Smooth muscle cell (in vitro differentiated cells): ENCODE measurements around the gene PRSS12. TPM values are rescaled to one million over a fixed set of nuclear protein-coding genes. Genes with fewer than 3 reads are reported as not detected.

Experiments used
- DNase-seq: peaks from one replicate; lab custom pipeline; 2025; ENCODE audit not compliant: unreplicated experiment; lab: John Stamatoyannopoulos, UW
- H2AFZ ChIP-seq: fragments of 200-600 bp; sonication (generic); 2 replicates; pipeline ENCODE4 v1.6.0; 2016; ENCODE audit warnings: antibody characterized with exemption, low read depth, mild to moderate bottlenecking
- H3F3A ChIP-seq: fragments of 200-600 bp; sonication (generic); 2 replicates; pipeline ENCODE4 v1.6.0; 2017; ENCODE audit warnings: antibody characterized with exemption, low read depth
- H3K27ac ChIP-seq: fragments of 200-600 bp; sonication (generic); 2 replicates; pipeline ENCODE4 v1.5.1; 2016; ENCODE audit warnings: low read depth, mild to moderate bottlenecking
- H3K27me3 ChIP-seq: fragments of 200-600 bp; sonication (generic); 2 replicates; pipeline ENCODE4 v1.6.1; 2016; ENCODE audit warnings: low read depth, mild to moderate bottlenecking
- H3K36me3 ChIP-seq: fragments of 200-600 bp; sonication (generic); 2 replicates; pipeline ENCODE4 v1.5.1; 2016; ENCODE audit warnings: low read depth
- H3K4me1 ChIP-seq: fragments of 200-600 bp; sonication (generic); 2 replicates; pipeline ENCODE4 v1.5.1; 2016; ENCODE audit warnings: low read depth
- H3K4me2 ChIP-seq: fragments of 200-600 bp; sonication (generic); 2 replicates; pipeline ENCODE4 v1.6.0; 2016; ENCODE audit warnings: mild to moderate bottlenecking
- H3K4me3 ChIP-seq: fragments of 200-600 bp; sonication (generic); 2 replicates; pipeline ENCODE4 v1.5.1; 2016; ENCODE audit warnings: mild to moderate bottlenecking
- H3K79me2 ChIP-seq: fragments of 200-600 bp; sonication (generic); 2 replicates; pipeline ENCODE4 v1.6.0; 2016; ENCODE audit warnings: low read depth, mild to moderate bottlenecking
- H3K9ac ChIP-seq: fragments of 200-600 bp; sonication (generic); 2 replicates; pipeline ENCODE4 v1.6.0; 2016; ENCODE audit warnings: low read depth
- H3K9me3 ChIP-seq: fragments of 200-600 bp; sonication (generic); replicated peaks from 2 replicates; pipeline ENCODE4 v1.5.1; 2016; ENCODE audit warnings: low read depth
- H4K20me1 ChIP-seq: fragments of 200-600 bp; sonication (generic); 2 replicates; pipeline ENCODE4 v1.6.0; 2016; ENCODE audit warnings: low read depth
- WGBS: methylation state at CpG from one replicate; pipeline ENCODE4 v1.1.7; 2016; ENCODE audit warnings: low lambda C conversion rate; 5-methylcytosine and 5-hydroxymethylcytosine counted together
- polyA plus RNA-seq: library from polyadenylated mRNA; unstranded; fragments of >200 nt; fragmentation: Nextera tagmentation; extraction: Ambion mirVana; gene quantifications from 2 replicates; pipeline ENCODE4 v1.2.1, GENCODE V29; 2016
- total RNA-seq: library from RNA; depleted of rRNA; stranded (reverse); fragments of >200 nt; gene quantifications from 2 replicates; pipeline ENCODE4 v1.2.3, GENCODE V29; 2014
- TF ChIP-seq, protein P1 (sequence below): fragments of 200-600 bp; sonication (generic); IDR thresholded peaks from 2 replicates; pipeline ENCODE4 v1.5.1; 2017; ENCODE audit warnings: borderline replicate concordance, mild to moderate bottlenecking, antibody characterized with exemption; ENCODE audit not compliant: insufficient read depth, poor library complexity, severe bottlenecking

The PRSS12 gene
- total and polyA plus RNA-seq, 2 experiments from 2014 or later = 9.9 to 24.5 TPM

DNA sequence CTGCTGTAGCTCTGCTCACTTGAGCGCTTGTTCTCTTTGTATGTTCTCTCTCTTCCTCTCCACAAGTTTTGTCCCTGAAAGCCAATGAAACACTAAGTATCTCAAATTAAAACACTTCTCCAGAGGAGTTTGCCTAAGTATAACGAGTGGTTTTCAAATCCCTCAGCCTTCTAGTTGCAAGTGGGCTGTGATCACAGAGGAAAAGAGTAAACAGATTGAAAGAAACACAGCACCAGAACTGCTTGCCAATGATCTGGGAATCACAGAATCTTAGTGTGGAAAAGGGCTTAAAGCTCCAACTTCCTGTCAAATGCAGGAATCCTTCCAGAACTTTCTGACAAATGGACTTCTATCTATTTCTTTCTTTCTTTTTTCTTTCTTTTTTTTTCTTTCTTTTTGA lies 4.8 kb upstream of the PRSS12 start:
- Histone ChIP-seq H3K27ac (no peak overlapping the region), H3K4me2 (no peak overlapping the region), H3F3A (no peaks in the 10 kb centered on the region), H3K4me3 (no peak overlapping the region), H3K4me1 (peaks cover 4% of the 10 kb centered on the region), H3K9me3 (no peaks in the 10 kb centered on the region), H4K20me1 (no peaks in the 10 kb centered on the region), H3K27me3 (peaks cover 15% of the 10 kb centered on the region), H3K36me3 (no peaks in the 10 kb centered on the region), H3K9ac (no peak overlapping the region), H3K79me2 (no peaks in the 10 kb centered on the region), H2AFZ (peak overlapping the region; percentile 20)
- 59% methylated on average over 2 of the region's 2 CpGs for WGBS
- DNase-seq = no peak
- TF ChIP-seq, protein P1, sequence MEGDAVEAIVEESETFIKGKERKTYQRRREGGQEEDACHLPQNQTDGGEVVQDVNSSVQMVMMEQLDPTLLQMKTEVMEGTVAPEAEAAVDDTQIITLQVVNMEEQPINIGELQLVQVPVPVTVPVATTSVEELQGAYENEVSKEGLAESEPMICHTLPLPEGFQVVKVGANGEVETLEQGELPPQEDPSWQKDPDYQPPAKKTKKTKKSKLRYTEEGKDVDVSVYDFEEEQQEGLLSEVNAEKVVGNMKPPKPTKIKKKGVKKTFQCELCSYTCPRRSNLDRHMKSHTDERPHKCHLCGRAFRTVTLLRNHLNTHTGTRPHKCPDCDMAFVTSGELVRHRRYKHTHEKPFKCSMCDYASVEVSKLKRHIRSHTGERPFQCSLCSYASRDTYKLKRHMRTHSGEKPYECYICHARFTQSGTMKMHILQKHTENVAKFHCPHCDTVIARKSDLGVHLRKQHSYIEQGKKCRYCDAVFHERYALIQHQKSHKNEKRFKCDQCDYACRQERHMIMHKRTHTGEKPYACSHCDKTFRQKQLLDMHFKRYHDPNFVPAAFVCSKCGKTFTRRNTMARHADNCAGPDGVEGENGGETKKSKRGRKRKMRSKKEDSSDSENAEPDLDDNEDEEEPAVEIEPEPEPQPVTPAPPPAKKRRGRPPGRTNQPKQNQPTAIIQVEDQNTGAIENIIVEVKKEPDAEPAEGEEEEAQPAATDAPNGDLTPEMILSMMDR = no peak

DNA sequence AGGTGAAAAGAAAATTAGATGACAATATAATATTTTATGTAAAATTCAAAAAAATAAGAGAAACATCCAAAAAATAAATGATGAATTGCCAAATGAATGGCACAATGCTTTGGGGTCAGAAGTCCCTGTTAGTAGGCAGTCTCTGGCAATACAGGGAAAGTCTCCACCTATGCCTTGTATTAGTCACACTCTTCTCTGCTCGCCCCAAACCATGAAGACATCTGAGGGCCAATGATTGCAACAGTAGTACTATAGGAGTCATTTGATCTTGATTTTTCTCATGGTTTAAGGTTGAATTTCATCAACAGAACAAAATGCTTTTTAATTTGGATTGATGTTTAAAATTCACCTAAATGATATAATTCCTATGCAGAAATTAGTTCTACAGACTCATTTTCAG lies 3.9 kb upstream of the PRSS12 start:
- no peak overlapping the region for H3K9ac ChIP-seq
- H3K4me3 ChIP-seq = no peak overlapping the region
- no peaks in the 10 kb centered on the region for H3F3A ChIP-seq
- 70% methylated on average over 1 of the region's 1 CpG for WGBS
- no peaks in the 10 kb centered on the region for H3K79me2 ChIP-seq
- H4K20me1 ChIP-seq = no peaks in the 10 kb centered on the region
- peaks cover 4% of the 10 kb centered on the region for H3K4me1 ChIP-seq
- H3K4me2 ChIP-seq = no peak overlapping the region
- H2AFZ ChIP-seq = no peak overlapping the region
- TF ChIP-seq, protein P1 = no peak
- H3K27me3 ChIP-seq = peaks cover 24% of the 10 kb centered on the region
- no peaks in the 10 kb centered on the region for H3K36me3 ChIP-seq
- no peaks in the 10 kb centered on the region for H3K9me3 ChIP-seq
- no peak overlapping the region for H3K27ac ChIP-seq
- DNase-seq = no peak

DNA sequence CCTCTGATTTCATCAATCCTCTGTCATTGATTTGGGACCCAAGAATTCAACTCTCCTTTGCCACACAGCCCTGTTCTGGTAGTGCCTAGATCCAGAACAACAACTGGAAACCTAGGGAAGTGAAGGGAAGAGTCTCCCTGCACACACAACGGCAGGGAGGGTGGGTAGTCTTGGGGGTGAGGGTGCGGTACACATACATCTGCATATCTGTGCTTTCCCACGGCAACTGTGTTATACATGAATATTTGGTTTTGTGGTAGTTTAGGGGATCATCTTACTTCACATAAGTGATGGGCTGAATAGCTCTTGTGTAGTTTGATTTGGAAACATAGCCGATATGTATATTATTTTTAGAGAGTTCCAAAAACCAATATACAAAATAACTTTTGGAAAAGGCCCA lies 3.3 kb upstream of the PRSS12 start:
- TF ChIP-seq, protein P1 = no peak
- WGBS = 91% methylated on average over 4 of the region's 4 CpGs
- no peaks in the 10 kb centered on the region for H3F3A ChIP-seq

DNA sequence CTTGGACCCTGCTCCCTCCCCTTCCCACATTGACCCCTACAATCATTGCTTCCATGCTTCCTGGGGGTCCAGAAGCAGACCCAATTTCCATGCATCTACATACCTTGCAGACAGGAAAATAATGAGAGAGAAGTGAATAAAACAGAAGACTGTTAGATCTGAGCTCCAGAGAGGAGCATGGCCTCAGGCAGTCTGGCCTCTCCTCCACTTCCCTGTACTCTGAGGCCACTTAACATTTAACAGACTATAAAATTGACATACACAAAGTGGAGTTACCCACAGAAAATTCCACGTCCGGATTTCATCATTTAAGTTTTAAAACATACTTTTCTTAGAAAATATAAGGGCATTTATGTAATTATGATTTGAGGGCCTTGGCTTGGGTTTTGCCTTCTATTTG lies 2.1 kb upstream of the PRSS12 start:
- Histone ChIP-seq H3K9ac (no peak overlapping the region), H3K36me3 (no peaks in the 10 kb centered on the region), H2AFZ (no peak overlapping the region), H3K9me3 (no peaks in the 10 kb centered on the region), H3K79me2 (no peaks in the 10 kb centered on the region), H3K27me3 (peaks cover 36% of the 10 kb centered on the region), H3K4me1 (peaks cover 4% of the 10 kb centered on the region), H3F3A (no peaks in the 10 kb centered on the region), H3K4me3 (no peak overlapping the region), H4K20me1 (no peaks in the 10 kb centered on the region), H3K27ac (no peak overlapping the region), H3K4me2 (no peak overlapping the region)
- TF ChIP-seq, protein P1 = no peak
- no peak for DNase-seq
- 52% methylated on average over 2 of the region's 2 CpGs for WGBS

More for the DNA sequence above, 3.3 kb upstream of the PRSS12 start:
- Histone ChIP-seq H3K9ac (no peak overlapping the region), H3K27ac (no peak overlapping the region), H3K27me3 (peaks cover 30% of the 10 kb centered on the region), H3K4me1 (peaks cover 4% of the 10 kb centered on the region), H3K36me3 (no peaks in the 10 kb centered on the region), H3K9me3 (no peaks in the 10 kb centered on the region), H4K20me1 (no peaks in the 10 kb centered on the region), H3K79me2 (no peaks in the 10 kb centered on the region), H2AFZ (no peak overlapping the region), H3K4me3 (no peak overlapping the region), H3K4me2 (no peak overlapping the region)
- DNase-seq = no peak
